GM19035 (cell line): ENCODE results near the gene EXOC4.

Experiments used
- ATAC-seq: cut with Tn5 transposase; IDR thresholded peaks from one replicate; pipeline ENCODE4 v1.9.1; 2021; ENCODE audit not compliant: unreplicated experiment

Gene EXOC4

GRCh38 chr7:133360201-133360600 lies 107.3 kb downstream of the EXOC4 start:
- ATAC-seq = no peak

GRCh38 chr7:133361806-133362205 lies 108.9 kb downstream of the EXOC4 start:
- no peak for ATAC-seq

GRCh38 chr7:133364959-133365690 lies 112.2 kb downstream of the EXOC4 start:
- ATAC-seq = no peak

GRCh38 chr7:133365917-133366316 lies 113.0 kb downstream of the EXOC4 start:
- ATAC-seq = no peak

DNA sequence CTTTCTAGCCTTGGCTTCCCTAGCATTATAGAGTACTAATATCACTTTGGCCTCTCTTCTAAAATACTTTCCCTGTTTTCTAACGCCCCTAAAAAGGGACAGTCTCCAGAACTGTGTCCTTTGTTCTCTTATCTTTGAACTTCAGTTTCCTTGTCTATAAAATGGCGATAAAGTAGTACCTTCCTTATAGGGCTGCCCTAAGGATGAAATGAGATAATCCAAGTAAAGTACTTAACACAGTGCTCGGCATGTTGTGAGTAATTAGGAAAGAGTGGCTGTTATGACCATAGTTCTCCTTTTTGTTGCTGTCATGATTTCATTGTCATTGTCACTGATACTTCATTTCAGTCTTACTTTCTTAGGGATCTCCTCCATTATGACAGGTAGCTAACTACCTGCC lies 114.7 kb downstream of the EXOC4 start:
- ATAC-seq = no peak

DNA sequence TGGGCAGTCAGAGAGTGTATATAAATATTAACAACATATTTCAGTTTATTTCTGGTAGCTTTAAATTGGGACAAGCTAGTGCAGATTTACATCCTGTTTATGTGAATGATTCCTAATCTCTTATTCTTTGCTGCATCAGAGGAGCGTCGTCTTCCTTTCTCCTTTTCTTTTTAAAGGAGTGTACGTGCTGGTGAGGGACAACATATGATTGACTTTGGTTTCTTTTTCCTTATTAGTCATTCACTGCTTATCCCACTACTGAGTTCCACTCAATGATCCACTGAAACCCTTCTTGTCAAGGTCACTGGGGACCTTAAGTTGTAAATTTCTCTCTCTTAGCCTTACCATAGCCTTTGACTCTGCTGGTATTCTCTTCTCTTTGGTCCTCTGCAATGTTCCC lies 116.3 kb downstream of the EXOC4 start:
- ATAC-seq = no peak

DNA sequence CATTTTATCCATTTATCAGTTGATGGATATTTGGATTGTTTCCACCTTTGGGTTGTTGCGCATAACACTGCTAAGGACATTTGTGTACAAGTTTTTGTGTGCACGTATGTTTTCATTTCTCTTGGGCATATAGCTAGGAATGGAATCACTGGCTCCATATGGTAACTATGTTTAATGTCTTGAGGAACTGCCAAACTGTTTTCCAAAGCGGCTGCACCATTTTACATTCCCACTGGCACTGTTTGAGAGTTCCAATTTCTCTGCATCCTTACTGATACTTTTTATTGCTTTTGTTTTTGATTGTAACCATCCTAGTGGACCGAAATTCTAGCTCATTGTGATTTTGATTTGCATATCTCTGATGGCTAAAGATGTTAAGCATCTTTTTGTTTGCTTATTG lies 118.7 kb downstream of the EXOC4 start:
- ATAC-seq = no peak

DNA sequence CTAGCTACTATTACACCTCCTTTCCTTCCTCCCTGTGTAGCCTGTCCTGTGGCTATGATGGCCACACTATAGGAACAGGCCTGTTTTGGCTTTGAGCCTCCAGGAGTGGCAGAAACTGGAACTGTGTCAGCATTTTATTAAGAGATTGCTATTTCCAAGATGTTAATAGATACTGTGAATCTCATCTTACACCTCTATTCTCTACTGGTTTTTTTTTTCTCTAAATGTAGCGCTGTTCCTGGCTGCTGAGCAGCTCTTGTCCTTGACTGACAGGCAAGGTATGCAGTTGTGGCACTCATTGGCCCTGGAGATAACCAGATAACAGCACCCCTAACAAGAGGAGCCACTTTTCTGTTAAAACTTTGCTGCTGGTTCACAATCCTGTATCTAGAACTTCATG lies 119.5 kb downstream of the EXOC4 start:
- ATAC-seq = no peak

DNA sequence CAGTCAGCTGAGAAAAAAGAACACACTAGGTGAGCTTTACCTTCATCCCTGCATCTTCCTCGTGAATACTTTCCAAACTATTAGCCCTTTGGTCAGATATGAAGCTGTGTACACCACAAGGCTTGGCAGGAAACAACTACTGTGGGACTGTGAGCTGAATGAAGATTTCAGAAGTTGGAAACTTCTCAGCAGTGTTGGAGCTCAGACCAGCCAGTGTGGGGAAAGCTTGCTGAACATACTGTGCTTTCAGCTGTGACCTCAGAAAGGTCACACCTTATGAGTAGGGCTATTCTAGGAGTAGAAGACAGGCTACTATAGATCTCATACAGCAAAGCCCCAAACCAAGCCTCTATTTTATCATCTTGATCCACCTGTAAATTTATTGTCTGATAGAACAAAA lies 123.6 kb downstream of the EXOC4 start:
- ATAC-seq = no peak

- no peak for ATAC-seq
These were observed 129.1 kb downstream of the EXOC4 start for GRCh38 chr7:133381965-133382364.

- no peak for ATAC-seq
These were observed 130.1 kb downstream of the EXOC4 start for GRCh38 chr7:133382775-133383559.

DNA sequence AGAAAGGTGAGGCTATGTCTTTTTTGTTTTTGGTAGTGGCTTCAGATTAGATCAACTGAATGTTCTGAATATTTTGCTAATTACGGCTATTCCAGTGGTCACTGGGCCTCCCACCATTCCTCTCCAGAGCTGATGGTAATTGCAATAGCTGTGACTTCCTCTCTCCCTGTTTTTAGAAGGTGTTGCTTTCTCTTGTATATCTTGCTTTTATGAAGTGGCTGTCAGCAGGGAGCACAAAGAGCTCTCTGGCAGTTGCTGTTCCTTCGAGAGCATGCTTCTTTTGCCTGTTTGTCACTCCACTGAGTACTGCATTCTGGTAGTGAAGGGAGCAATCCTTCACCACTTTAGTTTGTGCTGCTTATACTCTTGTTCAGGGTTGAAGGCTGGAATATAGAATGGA lies 133.3 kb downstream of the EXOC4 start:
- no peak for ATAC-seq

DNA sequence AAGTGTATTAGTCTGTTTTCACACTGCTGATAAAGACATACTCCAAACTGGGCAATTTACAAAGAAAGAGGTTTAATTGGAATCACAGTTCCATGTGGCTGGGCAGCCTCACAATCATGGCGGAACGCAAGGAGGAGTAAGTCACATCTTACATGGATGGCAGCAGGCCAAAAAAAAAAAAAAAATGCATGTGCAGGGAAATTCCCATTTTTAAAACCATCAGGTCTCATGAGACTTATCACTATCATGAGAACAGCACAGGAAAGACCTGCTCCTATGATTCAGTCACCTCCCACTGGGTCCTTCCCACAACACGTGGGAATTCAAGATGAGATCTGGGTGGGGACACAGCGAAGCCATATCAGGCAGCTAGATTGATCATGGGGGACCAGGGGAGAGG lies 136.8 kb downstream of the EXOC4 start:
- no peak for ATAC-seq

- no peak for ATAC-seq
These were observed 138.3 kb downstream of the EXOC4 start for GRCh38 chr7:133391206-133391605.

DNA sequence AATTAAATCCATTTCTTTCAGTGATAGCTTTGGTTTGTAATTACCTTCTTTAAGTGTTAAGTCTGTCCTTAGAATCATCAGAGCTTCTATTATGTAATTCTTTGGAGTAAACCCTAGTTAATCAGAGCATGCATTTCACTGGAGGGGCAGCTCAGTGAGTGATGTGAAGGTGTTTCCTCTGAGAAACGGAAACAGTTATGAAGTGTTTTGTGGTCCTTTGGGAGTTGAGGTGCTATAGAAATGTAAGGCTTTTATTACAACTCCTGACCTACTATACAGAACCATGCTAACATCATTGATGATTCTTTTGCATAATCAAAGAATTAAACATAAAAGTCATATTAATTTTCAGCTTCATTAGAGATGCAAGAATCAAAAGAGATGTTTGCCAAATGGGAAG lies 141.5 kb downstream of the EXOC4 start:
- ATAC-seq = no peak

DNA sequence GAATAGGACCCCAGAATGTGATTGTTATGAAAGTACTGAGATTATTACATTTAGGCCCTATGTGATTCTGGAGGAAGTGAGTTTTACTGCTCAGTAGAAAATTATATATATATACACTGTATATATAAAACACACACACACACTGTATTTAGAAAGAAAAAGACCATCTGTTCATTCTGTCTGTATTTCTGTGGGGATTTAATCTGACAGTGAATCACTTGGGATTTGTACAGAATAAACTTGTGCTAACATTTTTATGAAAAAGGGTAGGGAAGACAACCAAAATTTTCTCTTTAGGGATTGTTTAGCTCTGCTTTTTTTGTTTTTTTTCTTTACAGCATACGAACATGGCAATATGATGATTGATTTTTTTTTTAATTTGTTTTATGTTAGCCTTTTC lies 142.7 kb downstream of the EXOC4 start:
- ATAC-seq = no peak

DNA sequence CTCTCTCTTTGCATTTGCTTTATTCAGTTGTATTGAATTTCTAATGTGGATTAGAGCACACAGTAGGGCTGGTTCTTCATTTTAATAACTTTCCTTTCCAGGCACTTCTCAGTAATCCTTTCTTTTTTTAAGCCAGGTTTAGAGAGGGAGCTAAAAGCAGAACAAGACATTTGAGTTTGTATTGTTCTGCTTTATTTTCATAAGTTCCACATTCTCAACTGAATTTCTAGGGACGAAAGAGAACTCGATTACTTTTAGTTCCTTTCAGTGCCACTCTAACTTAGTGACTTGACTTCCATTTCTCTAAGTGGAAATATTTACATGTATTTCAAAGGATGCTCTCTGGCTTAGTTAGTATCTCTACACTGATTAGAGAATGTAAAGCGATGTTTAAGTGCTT lies 145.6 kb downstream of the EXOC4 start:
- ATAC-seq = no peak

GRCh38 chr7:133401225-133401624 lies 148.3 kb downstream of the EXOC4 start:
- ATAC-seq = no peak

DNA sequence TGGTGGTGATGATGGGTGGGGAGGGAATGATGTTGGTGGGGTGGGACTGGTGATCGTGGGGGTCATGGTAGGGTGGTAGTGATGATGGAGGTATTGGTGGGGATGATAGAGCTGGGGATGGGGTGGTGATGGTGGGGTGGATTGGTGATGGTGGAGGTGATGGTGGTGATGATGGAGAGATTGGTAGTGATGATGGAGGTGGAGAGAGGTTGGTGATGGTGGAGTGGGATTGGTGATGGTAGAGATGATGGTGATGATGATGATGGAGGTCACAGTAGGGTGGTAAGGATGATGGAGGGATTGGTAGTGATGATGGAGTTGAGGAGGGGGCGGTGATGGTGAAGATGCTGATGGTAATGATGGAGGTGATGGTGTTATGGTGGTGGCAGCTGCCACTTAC lies 155.3 kb downstream of the EXOC4 start:
- ATAC-seq = no peak

DNA sequence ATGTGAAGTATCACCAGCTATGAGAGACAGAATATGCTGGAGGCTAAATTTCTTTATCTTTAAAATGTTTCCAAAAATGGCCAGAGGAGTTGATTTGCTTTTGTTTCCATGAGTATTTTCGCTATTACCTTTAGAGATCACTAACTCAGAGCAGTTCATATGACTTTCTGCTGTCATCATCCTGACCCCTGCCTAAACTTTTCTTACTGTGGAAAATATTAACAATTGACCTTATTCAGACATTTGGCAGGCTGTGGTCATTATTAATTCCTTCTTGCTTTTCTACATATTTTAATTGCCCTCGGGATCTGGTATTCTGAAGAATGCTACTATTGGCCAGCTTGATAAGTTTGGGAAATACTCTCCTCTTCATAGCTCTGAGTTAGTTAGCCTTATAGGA lies 156.5 kb downstream of the EXOC4 start:
- no peak for ATAC-seq

DNA sequence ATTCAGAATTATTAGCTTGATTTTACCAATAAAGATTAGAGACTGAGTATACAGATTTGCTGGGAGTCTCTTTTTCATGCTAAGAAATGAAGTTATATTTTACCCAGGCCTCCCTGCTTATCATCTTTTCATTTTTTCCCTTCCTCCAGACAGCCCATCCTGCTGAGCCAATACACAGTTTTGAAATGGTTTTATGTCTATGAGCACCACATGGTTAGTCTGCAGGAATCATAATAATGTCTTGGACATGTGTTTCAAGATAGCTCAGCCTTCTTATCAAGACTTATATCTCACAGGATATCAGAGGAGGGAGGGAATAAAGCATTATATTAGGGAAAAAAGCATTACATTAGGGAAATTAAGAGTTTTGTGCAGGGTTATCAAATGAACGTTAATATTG lies 157.1 kb downstream of the EXOC4 start:
- no peak for ATAC-seq

DNA sequence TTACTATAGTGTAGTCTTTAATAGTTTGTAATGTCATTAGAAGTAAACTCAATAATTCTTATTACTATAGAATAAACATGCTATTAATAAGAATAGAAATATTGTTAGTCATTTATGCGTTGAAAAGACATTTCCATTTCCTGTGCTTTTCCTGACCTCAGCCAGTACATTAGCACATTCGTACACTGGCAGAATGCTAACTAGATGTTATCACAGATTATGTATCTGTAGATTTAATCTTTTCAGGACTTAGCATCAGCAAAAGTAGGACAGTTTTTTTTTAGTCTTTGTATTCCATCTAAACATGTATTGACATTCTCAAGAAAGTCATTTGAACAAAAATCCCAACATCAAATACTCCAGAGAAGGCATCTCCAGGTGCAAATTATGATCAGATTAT lies 158.5 kb downstream of the EXOC4 start:
- ATAC-seq = no peak

DNA sequence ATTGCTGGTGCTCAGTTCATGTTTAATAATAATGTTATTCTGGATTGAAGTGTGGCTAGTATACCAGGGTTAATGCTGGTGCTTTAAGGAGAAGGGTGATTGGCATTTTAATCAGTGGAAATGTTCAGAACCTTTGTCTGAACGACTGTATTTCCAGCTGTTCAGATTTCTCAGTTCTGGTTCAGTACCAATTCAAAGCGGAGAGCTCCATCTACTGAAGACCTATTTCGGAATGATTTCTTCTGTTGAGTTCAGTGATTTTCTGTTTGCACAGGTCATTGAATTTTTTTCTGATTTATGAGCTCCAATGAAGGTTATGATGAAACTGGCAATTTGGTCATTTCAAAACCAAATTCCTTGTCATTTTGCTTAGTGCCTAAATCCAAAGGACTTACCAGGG lies 160.1 kb downstream of the EXOC4 start:
- ATAC-seq = no peak
